Fibroblast of the conjunctiva (primary cell): Measurements from ENCODE around the gene CNEP1R1.

Source experiments
- DNase-seq: peaks from one replicate; pipeline ENCODE4 v3.0.0-alpha.2; 2010; ENCODE audit warnings: low read depth

Gene CNEP1R1

GRCh38 chr16:50065241-50065623 lies 40.2 kb downstream of the CNEP1R1 start:
- no peak for DNase-seq

- DNase-seq, result peak; percentile 92
Observed at GRCh38 chr16:50065624-50066481, 40.8 kb downstream of the CNEP1R1 start, which contains the start of gene HEATR3. Gene HEATR3 (plus strand): TSS chr16:50065970. CDS start chr16:50066132, 162 bp downstream.

- DNase-seq, result no peak
Observed at GRCh38 chr16:50066482-50067289, 41.7 kb downstream of the CNEP1R1 start.

GRCh38 chr16:50067290-50067853 lies 42.3 kb downstream of the CNEP1R1 start:
- DNase-seq, result peak; percentile 53

GRCh38 chr16:50068550-50068949 lies 43.5 kb downstream of the CNEP1R1 start:
- DNase-seq, result no peak

GRCh38 chr16:50069060-50069459 lies 44.0 kb downstream of the CNEP1R1 start:
- DNase-seq, result no peak

GRCh38 chr16:50071075-50071671 lies 46.1 kb downstream of the CNEP1R1 start:
- no peak for DNase-seq

- no peak for DNase-seq
Observed at GRCh38 chr16:50072730-50073129, 47.7 kb downstream of the CNEP1R1 start.

GRCh38 chr16:50079397-50080140 lies 54.5 kb downstream of the CNEP1R1 start:
- DNase-seq, result no peak

- DNase-seq, result no peak
Observed at GRCh38 chr16:50081428-50082018, 56.5 kb downstream of the CNEP1R1 start.

- no peak for DNase-seq
Observed at GRCh38 chr16:50083996-50084395, 59.0 kb downstream of the CNEP1R1 start.

- no peak for DNase-seq
Observed at GRCh38 chr16:50086176-50086575, 61.2 kb downstream of the CNEP1R1 start.
